ENCODE data around the gene CATSPERD.
"Not testable (repeated sequence)": the region's sequence is repeated elsewhere in the genome, so short reads cannot be mapped to it uniquely, and the experiment has no call there.

Gene CATSPERD

DNA sequence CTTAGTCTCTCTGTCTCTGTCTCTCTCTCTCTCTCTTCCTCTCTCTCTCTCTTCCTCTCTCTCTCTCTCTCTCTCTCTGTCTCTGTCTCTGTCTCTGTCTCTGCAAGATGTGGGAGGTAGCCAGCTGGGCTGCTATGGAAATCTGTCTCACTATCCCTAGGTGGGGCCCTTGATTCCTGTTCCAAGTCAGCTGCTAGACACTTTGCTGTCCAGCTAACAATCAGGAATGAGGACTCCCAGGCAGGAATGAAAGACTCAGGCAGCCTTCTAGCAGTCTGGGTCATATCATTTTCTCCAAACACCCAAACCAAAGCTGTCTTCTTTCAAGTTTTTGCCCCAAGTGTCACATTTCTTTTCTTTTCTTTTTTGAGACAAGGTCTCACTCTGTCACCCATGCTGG lies 23.2 kb downstream of the CATSPERD start:
- DNase-seq = no peak

DNA sequence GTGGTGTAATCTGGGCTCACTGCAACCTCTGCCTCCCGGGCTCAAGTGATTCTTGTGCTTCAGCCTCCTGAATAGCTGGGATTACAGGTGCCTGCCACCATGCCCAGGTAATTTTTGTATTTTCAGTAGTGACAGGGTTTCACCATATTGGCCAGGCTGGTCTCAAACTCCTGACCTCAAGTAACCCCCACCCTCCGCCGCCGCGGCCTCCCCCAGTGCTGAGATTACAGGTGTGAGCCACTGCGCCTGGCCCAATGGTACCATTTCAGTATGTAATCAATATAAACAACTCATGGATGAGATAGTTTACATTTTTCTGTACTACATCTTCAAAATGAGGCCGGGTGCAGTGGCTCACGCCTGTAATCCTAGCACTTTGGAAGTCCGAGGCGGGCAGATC lies 24.6 kb downstream of the CATSPERD start:
- not testable (repeated sequence) for DNase-seq

DNA sequence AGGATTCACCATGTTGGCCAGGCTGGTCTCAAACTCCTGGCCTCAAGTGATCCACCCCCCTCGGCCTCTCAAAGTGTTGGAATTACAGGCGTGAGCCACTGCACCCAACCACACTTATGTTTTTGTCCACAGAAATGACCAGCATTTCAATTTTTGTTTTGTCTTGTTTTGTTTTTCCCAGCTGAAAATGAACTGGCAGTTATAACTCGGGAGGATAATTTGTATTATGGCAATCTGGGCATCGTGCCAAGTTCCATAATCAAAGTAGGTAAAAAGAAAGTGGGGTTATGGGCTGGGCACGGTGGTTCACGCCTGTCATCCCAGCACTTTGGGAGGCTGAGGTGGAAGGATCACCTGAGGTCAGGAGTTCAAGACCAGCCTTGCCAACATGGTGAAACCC lies 28.5 kb downstream of the CATSPERD start:
- DNase-seq = not testable (repeated sequence)

DNA sequence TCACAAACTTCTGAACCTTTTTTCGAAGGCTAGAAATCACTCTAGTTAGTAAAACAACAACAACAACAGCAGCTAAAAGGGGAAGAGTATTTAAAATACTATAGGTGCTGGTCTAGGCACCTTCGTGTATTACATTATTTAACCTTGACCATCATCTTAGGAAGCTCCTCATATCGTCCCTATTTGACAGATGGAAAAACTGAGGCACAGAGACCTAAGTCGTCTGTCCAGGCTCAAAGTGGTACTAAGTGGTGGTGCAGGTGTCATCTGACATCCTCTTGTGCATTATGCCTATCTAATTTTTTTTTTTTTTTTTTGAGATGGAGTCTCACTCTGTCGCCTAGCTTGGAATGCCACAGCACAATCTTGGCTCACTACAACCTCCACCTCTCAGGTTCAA lies 29.1 kb downstream of the CATSPERD start:
- no peak for DNase-seq

DNA sequence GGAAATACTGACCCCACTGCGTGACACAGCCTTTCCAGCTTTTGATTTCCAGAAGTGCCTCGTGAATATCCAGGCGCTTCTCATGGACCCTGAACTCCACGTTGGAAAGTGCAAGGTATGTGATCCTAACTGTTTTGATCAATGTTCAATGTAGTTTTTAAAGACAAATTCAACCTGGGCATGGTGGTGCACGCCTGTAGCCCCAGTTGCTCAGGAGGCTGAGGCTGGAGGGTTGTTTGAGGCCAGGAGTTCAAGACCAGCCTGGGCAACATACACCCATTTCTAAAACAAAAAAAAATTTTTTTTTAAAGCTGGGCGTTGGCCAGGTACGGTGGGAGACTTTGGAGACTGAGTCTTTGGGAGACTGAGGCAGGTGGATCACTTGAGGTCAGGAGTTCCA lies 31.3 kb downstream of the CATSPERD start:
- DNase-seq = no peak

DNA sequence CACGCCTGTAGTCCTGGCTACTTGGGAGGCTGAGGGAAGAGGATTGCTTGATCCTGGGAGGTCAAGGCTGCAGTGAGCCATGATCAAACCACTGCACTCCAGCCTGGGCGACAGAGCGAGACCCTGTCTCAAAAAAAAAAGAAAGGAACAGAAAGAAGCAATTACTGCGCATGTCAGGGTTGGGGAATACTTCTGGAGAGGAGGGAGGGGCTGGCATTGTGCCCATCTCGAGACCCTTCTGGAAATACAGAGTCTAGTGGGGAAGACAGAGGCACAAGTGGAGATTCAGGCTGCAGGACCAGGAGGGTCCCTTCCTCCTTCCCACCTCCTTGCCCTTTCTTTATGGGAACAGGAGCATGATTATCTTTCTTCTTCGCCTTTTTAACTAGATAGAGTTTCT lies 33.3 kb downstream of the CATSPERD start:
- DNase-seq = no peak

DNA sequence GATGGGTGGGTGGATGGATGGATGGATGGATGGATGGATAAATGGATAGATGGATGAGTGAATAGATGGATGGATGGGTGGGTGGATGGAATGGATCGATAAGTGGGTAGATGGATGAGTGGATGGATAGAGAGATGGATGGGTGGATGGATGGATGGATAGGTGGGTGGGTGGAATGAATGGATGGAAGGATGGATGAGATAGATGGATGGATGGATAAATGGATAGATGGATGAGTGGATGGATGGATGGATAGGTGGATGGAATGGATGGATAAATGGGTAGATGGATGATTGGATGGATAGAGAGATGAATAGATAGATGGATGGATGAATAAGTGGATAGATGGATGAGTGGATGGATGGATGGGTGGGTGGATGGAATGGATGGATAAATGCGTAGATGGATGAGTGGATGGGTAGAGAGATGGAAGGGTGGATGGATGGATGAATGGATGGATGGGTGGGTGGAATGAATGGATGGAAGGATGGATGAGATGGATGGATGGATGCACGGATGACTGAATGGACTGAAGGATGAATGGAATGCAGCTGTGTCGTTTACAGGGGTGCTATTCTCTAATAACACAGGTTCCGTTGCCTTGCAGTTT lies 42.3 kb downstream of the CATSPERD start:
- DNase-seq = no peak

DNA sequence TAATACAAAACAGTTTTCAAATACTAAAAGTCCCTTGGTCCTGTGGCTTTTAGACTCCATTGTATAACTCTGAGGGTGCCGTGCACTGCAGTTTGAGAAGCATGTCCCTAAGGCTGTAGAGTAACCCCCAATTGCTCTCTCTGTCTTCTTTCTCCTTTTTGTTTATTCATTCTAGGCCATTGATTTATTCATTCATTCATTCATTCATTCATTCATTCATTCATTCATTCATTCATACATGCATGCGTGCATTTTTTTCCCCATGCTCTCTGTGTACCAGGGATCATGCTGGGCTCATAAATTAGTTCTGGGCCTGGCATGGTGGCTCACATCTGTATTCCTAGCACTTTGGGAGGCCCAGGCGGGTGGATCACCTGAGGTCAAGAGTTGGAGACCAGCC lies 44.8 kb downstream of the CATSPERD start:
- no peak for DNase-seq

DNA sequence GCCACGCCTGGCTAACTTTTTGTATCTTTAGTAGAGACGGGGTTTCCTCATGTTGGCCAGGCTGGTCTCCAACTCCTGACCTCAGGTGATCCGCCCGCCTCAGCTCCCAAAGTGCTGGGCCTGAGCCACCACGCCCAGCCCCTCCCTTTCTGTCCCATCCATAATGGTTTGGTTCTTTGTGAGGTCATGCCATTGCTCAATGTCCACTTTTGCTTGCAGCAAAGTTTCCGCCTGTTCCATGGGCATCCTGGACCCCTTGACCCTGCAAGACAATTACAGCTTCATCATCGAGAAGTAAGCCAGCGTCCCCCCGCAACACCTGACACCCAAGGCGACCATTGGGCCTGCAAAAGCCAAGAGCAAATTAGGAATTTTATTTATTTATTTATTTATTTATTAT lies 47.5 kb downstream of the CATSPERD start:
- no peak for DNase-seq

DNA sequence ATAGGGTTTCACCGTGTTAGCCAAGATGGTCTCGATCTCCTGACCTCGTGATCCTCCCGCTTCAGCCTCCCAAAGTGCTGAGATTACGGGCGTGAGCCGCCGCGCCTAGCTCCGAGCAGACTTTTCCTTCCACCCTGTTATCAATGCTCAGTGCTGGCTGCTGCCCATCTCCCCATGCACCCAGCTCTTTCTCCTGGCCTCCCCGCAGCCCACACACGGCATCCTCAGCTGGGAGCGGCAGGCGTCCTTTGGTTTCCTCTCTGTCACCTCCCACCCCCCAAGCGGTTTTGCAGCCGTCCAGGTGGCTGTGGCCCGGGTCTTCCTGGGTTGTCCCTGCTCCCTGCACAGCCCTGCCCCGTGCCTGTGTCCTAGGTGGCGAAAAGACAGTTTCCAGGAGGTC lies 52.0 kb downstream of the CATSPERD start:
- no peak for DNase-seq

DNA sequence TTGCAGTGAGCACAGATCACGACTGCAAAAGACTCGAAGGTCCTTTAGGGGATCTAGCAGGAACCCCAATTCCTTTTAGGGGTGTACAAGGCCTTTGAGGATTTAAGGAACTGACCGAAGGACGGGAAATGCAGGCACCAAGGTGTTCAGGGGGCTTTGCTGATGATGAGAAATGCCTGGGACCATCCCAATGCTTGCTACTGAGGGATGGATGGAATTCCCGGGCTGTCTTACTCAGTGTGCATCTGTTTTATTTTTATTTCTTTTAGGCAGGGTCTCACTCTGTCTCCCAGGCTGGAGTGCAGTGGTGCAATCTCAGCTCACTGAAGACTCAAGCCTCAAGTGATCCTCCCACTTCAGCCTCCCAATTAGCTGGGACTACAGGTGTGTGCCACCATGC lies 52.8 kb downstream of the CATSPERD start:
- no peak for DNase-seq

DNA sequence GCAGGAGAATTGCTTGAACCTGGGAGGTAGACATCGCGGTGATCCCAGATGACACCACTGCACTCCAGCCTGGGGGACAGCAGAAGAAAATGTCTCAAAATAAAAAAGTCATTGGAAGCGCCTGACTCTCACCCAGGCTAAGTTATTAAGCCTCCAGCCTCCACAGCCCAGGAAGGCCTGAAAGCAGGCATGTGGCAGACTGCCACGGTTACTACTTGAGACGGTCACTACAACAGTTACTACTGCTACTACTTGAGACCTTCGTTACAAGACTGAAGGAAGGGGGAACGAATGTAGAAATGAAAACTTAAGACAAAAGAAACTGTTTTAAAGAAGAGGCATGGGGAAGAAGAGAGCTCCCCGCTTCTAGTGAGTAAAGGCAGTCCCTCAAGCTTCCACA lies 54.5 kb downstream of the CATSPERD start:
- no peak for DNase-seq

DNA sequence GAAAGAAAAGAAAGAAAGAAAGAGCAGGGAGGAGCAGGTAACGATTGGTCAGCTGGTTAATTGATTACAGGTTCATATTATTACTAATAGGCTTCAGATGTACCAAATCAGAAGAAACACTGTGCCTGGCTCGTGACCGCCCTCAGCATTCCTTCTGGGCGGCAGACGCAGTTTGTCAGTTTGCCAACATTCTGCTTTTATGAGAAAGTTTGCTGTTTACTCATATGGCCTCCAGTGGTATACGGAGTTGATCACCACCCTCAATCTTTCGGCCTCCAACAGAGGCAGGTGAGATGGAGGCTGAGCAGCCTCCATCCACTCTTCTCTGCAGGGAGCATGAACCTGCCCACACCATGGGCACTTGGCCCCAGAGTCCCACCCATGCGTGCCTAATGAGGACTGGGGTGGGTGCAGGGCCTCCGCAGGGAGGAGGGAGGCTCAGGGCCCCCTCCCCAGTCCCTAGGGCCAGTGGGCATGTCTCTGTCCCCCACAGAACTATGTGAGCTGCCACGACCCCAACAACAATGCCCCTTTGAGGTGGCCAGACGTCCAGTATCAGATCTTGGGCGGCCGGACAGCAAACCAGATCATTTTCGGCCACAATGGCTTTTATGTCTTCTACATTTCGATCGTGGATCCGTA lies 55.4 kb downstream of the CATSPERD start:
- no peak for DNase-seq

DNA sequence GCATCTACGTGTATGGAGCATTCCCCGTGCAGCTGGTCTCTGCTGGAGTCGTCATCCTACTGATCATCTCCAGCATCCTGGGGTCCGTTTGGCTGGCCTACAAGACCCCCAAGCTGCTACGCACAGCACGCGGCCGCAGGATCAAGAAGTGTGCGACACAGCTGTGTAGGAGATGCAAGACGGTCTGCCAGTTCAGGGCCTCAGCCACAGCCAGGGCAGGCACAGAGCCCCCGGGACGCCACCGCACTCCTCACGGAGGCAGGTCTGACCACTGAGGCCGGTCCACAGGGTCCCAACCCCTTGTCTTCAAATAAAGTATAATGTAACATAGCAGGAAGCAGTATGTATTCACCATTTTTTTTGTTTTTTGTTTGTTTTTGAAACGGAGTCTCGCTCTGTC lies 58.0 kb downstream of the CATSPERD start:
- DNase-seq = no peak

DNA sequence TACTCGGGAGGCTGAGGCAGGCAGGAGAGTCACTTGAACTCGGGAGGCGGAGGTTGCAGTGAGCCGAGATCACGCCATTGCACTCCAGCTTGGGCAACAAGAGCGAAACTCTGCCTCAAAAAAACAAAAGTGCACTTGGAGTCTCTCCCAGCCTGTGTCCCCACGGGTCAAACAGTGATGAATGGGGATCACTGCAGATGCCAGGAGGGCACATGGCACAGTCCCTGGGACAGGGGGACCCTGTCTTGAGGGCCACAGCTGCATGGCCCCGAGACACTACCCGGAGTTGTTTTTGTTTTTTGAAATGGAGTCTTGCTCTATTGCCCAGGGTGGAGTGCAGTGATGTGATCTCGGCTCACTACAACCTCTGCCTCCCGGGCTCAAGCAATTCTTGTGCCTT lies 60.5 kb downstream of the CATSPERD start:
- DNase-seq = not testable (repeated sequence)

DNA sequence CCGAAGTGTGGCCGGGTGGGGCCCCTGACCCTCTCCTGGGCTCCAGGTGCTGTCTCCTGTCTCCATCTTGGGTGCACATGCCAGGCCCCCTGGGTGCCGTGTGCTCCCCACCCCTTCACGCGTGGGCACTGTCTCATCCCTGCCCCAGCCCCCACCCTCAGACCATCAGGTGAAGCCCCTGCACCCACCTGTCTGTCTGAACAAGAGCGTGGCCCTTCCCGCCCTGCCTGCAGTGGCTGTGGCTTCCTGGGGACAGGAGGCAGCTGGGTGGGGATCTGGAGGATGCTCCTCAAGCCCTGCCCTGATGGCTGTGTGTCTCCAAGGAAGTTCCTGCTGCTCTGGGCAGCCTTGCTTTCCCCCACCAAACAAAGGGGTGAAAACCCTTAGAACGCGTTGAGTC lies 61.9 kb downstream of the CATSPERD start:
- no peak for DNase-seq

DNA sequence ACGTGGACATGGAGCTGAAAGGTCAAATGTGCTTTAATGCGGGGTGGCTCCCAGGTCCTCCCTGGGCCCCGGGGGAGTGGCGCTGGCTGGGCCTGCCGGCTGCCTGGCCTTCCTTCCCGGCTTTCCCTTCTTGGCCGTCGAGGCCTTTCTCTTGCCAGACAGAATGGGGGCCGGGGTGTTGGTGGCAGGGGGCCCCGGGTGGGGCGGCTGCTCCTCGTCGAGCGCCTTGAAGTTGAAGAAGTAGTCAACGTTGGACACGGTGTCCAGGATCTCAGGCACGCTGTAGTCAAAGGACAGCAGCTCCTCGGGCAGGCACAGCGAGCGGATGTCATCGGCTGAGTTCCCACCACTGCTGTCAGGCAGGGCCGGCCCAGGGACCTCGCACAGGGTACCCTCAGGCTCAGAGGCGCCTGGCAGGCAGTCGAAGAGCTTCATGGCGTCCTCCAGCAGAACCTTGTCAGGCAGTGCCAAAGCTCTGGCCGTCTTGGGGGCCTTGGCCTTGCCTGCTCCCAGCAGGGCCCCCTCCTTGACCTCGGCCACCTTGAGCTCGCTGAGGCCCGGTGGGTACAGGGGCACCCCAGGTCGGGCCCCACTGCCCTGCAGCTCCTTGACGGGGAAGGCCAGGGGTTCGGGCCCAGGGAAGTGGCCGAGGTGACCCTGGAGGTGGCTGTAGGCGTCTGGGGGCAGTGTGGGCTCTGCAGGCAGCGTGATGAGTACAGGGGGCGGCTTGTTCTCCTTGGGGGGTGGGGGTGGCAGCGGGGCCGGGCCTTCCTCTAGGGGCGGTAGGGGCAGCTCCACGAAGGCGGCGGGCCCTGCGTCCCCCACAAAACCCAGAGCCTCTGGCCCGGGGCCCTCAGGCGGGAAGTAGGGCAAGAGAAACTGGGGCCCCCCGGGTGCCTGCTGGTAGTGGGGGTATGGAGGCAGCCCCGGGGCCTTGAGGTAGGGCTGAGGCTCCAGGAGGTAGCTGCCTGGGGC lies 62.8 kb downstream of the CATSPERD start:
- no peak for DNase-seq

DNA sequence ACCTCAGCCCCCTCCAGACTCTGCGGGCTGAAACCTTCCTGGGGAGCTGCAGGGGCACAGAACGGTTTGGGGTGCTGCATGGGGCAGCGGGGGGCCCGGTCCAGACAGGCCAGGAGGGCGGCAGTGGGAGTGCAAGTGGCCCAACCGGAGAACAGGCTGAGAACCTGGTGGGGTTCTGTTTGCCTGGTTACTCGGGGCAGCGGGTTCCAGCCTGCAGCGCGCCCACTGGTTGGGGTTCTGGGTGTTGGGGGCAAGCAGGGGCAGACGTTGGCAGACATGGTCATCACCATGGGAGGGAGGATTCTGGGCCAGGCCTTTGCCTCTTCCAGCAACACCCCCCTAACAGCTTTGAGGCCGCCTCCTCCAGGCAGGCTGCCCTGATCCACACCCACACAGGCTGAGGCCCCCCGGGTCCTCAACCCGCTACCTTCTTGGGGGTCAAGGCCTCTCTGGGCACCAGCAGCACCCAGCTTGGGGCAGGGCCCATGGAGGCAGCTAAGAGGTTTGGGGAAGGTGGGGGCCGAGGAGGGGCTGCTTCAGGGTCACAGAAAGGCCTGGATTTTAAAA lies 64.2 kb downstream of the CATSPERD start, which contains the start of gene PRR22:
Gene PRR22 (minus strand): TSS at position 166 of the 567 bp plus-strand sequence. CDS start 86 bp downstream, at position 80.
- no peak for DNase-seq

DNA sequence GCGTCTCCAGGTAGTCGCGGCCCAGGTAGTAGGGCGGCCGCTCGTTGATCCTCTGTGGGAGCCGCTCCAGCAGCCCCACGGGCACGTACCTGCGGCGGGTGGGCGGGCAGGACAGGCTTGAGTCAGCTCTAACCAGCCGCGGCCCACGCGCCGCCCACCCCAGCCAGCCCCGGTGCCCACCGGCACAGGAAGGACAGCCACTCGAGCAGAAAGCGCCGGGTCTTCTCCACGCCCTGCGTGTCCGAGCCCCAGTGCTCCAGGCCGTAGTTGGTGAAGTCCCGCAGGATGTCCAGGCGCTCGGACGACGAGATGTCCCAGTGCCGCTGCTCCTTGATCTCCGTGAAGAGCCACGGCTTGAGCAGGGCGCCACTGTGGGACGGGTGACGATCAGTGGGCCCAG lies 65.0 kb downstream of the CATSPERD start:
- no peak for DNase-seq

DNA sequence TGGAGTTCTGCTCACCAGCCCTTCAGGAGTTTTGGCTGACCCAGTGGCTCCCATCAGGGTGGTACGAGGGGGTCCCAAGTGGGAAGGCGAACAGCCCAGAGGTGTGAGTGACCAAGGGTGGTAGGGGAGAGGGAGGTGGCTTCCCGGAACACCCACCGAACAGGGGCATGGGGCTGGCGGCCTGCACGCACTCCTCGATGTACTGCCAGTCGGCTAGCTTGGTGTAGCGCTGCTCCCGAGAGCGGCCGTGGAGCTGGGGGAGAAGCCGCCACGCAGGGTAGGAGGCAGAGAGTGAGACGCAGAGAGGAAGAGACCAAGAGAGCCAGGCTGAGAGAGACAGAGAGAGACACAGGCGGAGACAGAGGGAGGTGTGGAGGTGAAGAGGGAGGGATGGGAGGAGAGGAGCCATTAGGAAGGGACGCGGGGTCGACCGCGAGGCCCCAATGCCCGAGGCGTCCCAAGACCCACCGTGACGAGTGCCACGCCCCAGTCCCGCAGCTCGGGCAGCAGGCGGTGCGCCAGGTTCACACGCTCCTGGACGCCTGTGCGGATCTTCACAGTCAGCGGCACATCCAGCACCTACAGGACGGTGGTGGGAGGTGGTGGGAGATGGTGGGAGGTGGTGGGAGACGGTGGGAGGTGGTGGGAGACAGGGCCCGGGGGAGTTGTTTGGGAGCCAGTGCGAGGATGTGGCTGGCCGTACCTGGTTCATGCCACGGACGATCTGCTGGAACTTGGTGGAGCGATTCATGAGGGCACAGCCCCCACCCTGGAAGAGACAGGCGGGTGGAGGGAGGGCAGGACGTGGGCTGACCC lies 66.4 kb downstream of the CATSPERD start:
- no peak for DNase-seq

DNA sequence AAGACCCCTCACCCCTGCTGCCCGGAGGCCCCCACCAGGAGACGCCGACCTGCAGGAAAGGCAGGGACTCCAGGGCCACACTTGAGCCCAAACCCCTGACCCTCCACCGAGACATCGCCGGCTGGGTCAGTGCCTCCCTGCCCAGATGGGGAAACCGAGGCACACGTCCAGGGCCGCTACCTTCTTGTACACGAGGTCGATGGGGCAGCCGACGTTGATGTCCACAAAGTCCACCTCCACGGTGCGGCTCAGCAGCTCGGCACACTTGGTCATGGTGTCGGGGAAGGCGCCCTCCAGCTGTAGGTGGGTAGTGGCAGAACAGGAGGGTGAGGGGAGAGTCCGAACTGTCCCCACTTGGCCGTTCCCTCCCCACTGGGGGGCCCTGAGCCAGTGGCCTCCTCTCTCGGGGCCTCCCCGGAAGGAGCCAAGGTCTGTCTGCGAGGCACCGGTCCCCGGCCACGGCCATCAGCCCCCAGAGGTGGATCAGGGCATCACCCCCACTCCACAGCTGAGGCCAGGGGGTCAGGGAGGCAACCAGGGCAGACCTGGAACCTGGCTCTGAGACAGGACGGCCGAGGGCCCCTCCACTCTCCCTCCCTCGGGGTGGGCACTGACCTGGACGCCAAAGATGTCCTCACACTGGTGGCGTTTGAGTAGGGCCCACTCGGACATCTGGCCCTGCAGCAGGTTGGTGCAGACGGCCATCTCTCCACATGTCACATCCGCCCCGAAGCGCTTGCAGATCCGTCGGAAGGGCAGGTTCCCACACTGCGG lies 67.2 kb downstream of the CATSPERD start:
- no peak for DNase-seq

DNA sequence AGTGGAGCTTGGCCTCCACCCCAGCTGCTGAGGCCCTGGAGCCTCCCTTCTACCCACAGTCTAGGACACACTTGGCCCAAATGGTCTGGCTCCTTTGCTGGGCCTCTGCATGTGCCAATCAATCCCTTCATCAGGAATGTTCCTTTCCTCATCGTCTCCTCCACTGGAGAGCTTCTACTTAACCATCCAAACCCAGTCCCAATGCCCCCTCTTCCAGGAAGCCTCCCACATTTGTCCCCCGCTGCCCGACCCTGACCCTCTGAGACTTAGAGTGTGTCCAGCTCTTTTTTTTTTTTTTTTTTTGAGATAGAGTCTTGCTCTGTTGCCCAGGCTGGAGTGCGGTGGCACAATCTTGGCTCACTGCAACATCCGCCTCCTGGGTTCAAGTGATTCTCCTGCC lies 68.0 kb downstream of the CATSPERD start:
- DNase-seq = no peak
